ENCODE data around the gene TREML2. TPM values are rescaled to one million over a fixed set of nuclear protein-coding genes. Genes with fewer than 3 reads are reported as not detected.

The TREML2 gene
- total and polyA plus RNA-seq, 12 donors: 0.01 to 0.38 (median 0.13) TPM; not detected in 7

DNA sequence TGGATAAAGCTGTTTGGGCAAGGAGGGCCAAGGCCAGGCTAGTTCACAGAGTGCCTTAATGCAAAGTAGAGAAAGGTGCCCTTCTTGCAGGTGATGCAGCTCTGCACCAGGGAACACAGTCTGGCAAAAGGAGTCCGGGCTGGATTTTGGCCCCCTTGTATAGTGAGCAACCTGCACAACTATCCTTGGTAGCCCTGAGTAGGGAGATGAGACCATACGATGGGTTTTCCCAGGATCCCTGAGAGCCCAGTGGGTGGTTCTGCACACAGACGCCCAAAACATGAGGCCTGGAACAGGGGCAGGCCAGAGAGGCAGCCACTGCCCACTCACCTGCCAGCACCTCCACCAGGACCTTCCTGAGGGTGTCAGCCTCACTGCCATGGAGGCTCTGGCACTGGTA, 40.0 kb downstream of the TREML2 start:
- H3K9me3 ChIP-seq: no peaks in the 10 kb centered on the region
- no peaks in the 10 kb centered on the region for H3K36me3 ChIP-seq
- peaks cover 0 to 5% (median 0%) of the 10 kb centered on the region in 9 donors for H3K4me1 ChIP-seq
- TF ChIP-seq, protein P1, sequence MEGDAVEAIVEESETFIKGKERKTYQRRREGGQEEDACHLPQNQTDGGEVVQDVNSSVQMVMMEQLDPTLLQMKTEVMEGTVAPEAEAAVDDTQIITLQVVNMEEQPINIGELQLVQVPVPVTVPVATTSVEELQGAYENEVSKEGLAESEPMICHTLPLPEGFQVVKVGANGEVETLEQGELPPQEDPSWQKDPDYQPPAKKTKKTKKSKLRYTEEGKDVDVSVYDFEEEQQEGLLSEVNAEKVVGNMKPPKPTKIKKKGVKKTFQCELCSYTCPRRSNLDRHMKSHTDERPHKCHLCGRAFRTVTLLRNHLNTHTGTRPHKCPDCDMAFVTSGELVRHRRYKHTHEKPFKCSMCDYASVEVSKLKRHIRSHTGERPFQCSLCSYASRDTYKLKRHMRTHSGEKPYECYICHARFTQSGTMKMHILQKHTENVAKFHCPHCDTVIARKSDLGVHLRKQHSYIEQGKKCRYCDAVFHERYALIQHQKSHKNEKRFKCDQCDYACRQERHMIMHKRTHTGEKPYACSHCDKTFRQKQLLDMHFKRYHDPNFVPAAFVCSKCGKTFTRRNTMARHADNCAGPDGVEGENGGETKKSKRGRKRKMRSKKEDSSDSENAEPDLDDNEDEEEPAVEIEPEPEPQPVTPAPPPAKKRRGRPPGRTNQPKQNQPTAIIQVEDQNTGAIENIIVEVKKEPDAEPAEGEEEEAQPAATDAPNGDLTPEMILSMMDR (IDR thresholded peaks at IDR 0.05): no peak
- 74 to 82% methylated on average over 3 of the region's 3 CpGs for WGBS, 2 donors
- no peak for ATAC-seq
- DNase-seq: no peak
- H3K27me3 ChIP-seq: peaks cover 0 to 52% (median 38%) of the 10 kb centered on the region in 7 donors
- intact Hi-C loops (cut with DNase I): no loop called here
- no peak overlapping the region for H3K4me3 ChIP-seq
- no peak overlapping the region for H3K27ac ChIP-seq

DNA sequence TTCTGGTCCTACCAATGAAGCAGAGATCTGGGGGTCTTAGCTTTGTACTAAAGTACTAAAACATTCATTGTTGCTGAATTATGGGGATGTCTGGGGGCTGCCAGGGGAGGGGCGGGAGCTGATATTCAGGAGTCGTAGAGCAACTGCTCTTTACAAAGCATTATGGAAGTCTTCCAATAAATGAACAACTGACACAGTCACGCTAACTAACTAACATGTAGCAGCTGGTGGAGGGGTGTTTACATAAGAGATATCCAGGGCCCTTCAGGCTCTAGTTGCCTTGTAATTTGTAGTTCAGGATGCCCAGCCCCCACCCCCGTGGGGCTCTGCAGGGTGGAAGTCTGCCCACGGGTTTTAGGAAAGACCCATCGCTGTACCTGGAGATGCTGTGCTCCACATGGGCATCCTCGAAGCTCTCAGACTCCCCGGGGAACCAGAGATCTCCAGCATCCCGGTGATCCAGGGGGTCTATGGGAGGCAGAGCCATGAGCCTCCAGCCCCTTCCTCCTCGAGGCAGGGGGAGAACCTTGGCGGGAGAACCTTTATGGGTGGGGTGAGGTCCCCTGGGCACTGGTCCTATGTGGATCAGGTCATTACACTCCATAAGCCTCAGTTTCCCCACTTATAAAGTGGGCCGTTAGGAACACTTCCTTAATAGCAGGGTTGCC, 41.4 kb downstream of the TREML2 start:
- H3K4me3 ChIP-seq: no peak overlapping the region
- H3K27ac ChIP-seq: no peak overlapping the region
- peaks cover 0 to 59% (median 38%) of the 10 kb centered on the region in 7 donors for H3K27me3 ChIP-seq
- 56 to 59% methylated on average over 12 of the region's 12 CpGs for WGBS, 2 donors
- ATAC-seq: no peak
- DNase-seq: no peak
- TF ChIP-seq, protein P1 (IDR thresholded peaks at IDR 0.05): no peak
- H3K36me3 ChIP-seq: no peaks in the 10 kb centered on the region
- intact Hi-C loops (cut with DNase I): no loop called here
- H3K9me3 ChIP-seq: no peaks in the 10 kb centered on the region
- H3K4me1 ChIP-seq: peaks cover 0 to 5% (median 0%) of the 10 kb centered on the region in 9 donors

DNA sequence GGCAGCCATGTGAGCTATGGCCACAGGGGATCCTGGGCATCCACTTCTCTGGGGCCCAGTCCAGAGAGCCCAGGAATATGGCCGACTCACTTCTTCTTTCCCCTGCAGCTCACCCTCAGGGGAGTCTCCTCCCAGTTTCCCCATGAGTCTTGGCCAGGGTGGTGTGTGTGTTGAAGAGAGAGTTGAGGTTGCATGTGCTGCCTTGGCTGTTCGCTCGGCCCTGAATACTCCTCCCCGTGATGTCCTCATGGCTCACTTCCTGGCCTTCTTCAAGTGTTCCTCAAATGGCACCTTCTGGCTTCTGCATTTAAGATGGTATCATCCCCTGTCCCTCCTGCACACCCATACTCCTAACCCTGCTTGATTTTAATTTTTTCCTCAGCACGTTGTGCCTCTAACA, 43.6 kb downstream of the TREML2 start:
- H3K36me3 ChIP-seq: no peaks in the 10 kb centered on the region
- ATAC-seq: peak in 3 of 8 donors; percentile 11 to 47 (median 29)
- peaks cover 0 to 65% (median 38%) of the 10 kb centered on the region in 7 donors for H3K27me3 ChIP-seq
- H3K4me1 ChIP-seq: peaks cover 0 to 3% (median 0%) of the 10 kb centered on the region in 9 donors
- H3K4me3 ChIP-seq: no peak overlapping the region
- DNase-seq: no peak
- 78 to 89% methylated on average over 5 of the region's 5 CpGs for WGBS, 2 donors
- H3K9me3 ChIP-seq: no peaks in the 10 kb centered on the region
- intact Hi-C loops (cut with DNase I): no loop called here
- H3K27ac ChIP-seq: no peak overlapping the region
- TF ChIP-seq, protein P1 (IDR thresholded peaks at IDR 0.05): no peak

DNA sequence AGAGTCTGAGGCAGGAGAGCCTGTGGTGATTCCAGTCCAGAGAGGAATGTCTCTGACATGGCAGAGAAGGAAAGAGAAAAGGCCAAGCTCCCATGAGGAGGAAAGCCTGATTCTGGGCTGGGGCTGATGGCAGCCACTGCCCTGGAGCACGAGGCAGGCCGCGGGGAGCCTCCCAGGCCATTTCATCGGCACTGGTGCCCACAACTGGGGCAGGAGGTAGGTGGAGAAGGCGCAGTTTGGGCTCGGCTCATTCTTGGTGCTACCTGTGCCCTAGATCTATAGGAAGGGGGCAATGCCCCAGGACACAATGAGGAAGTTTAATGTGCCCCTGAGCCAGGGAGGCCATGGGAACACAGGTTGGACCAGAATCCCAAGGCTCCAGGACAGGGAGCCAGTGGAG, 44.2 kb downstream of the TREML2 start:
- Histone ChIP-seq H3K4me1 (no peaks in the 10 kb centered on the region), H3K27me3 (peaks cover 0 to 59% (median 38%) of the 10 kb centered on the region in 7 donors), H3K9me3 (no peaks in the 10 kb centered on the region), H3K4me3 (no peak overlapping the region), H3K27ac (no peak overlapping the region), H3K36me3 (no peaks in the 10 kb centered on the region)
- TF ChIP-seq, protein P1 (IDR thresholded peaks at IDR 0.05): no peak
- ATAC-seq: no peak
- WGBS, 2 donors: 83 to 96% methylated on average over 6 of the region's 6 CpGs
- intact Hi-C loops (cut with DNase I): no loop called here
- DNase-seq: no peak
